RCC 7860 (cell line): ENCODE results near the gene NR2F6.

Source experiments
- DNase-seq: peaks from one replicate; pipeline ENCODE4 v3.0.0-alpha.2; 2015; ENCODE audit warnings: low spot score
- FAIRE-seq: peaks from 2 replicates; lab custom pipeline; 2012; peaks lifted over from hg19 to GRCh38; lab: Jason Lieb, UNC

NR2F6 gene

GRCh38 chr19:17264641-17264979 is 18.9 kb upstream of the NR2F6 start, which contains the start of gene USHBP1:
Gene USHBP1 (minus strand): TSS chr19:17264745. CDS start chr19:17264299, 446 bp downstream.
- no peak for FAIRE-seq
- no peak for DNase-seq

GRCh38 chr19:17263712-17264640 is 18.3 kb upstream of the NR2F6 start:
- no peak for FAIRE-seq
- no peak for DNase-seq

GRCh38 chr19:17262557-17262956 is 16.8 kb upstream of the NR2F6 start:
- FAIRE-seq (no peak), DNase-seq (no peak)

DNA sequence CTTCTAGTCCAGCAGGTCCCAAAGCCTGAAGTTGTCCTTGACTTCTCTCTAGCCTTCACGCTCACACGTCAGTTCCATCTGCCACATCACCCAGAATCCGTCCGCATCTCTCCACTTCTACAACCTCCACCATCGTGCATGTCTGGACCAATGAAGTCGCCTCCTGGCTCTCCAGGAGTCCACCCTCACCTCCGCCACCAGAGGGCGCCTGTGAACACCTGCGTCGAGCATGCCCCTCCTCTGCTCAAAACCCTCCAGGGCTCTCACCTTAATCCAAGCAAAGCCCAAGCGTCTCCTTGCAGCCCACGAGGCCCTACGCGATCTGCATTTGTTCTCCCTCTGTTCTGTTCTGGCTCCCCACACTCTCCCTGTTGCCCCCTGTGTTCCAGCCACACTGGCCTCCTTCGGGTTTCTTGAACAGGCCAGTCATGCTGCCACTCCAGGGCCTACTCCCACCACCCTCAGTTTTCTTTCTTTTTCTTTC is 15.2 kb upstream of the NR2F6 start:
- FAIRE-seq: peak; percentile 37
- peak; percentile 68 for DNase-seq

GRCh38 chr19:17259934-17260333 is 14.2 kb upstream of the NR2F6 start:
- FAIRE-seq: no peak
- no peak for DNase-seq

GRCh38 chr19:17259118-17259780 is 13.5 kb upstream of the NR2F6 start:
- DNase-seq (no peak), FAIRE-seq (no peak)

DNA sequence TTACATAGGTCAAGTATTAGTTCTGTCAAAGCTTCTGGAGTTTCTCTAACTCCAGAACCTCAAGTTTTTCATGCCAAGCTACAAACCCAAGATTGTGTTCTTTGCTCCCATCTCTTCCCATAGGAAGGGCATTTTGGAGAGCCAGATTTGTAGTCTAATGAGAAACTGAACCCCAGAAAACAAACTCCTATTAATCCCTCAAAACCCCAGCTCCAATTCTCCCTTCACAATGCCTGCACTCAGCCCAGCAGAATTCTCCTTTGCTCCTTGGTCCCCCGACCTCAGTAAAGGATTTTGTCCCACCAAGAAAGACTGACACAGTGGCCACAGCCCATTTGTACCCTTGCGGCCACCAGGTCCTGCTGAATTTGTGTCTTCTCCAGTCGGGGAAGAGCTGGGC is 10.4 kb upstream of the NR2F6 start:
- DNase-seq (no peak), FAIRE-seq (no peak)

- FAIRE-seq (no peak), DNase-seq (no peak)
Observed at GRCh38 chr19:17255150-17255621, 9.5 kb upstream of the NR2F6 start.

DNA sequence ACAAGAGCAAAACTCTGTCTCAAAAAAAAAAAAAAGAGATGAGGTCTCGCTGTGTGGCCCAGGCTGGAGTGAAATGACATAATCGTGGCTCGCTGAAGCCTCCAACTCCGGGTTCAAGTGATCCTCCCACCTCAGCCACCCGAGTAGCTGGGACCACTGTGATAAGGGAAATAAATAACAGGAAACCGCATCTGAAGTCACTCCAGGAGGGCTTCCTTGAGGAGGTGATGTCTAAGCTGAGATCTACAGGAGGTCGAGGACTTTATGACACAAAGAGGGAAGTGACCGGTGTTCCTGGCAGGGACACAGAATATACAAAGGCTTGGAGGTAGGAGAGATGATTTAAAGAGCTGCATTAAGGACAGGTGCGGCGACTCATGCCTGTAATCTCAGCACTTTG is 8.9 kb upstream of the NR2F6 start:
- DNase-seq (no peak), FAIRE-seq (no peak)

GRCh38 chr19:17249887-17250548 is 4.3 kb upstream of the NR2F6 start:
- FAIRE-seq (no peak), DNase-seq (no peak)

- no peak for DNase-seq
- no peak for FAIRE-seq
Observed at GRCh38 chr19:17248011-17248776, 2.5 kb upstream of the NR2F6 start.

GRCh38 chr19:17246681-17247425 is 1.1 kb upstream of the NR2F6 start:
- FAIRE-seq: no peak
- peak; percentile 20 for DNase-seq

- FAIRE-seq (no peak), DNase-seq (no peak)
Observed at GRCh38 chr19:17244618-17245534, 843 bp downstream of the NR2F6 start.

DNA sequence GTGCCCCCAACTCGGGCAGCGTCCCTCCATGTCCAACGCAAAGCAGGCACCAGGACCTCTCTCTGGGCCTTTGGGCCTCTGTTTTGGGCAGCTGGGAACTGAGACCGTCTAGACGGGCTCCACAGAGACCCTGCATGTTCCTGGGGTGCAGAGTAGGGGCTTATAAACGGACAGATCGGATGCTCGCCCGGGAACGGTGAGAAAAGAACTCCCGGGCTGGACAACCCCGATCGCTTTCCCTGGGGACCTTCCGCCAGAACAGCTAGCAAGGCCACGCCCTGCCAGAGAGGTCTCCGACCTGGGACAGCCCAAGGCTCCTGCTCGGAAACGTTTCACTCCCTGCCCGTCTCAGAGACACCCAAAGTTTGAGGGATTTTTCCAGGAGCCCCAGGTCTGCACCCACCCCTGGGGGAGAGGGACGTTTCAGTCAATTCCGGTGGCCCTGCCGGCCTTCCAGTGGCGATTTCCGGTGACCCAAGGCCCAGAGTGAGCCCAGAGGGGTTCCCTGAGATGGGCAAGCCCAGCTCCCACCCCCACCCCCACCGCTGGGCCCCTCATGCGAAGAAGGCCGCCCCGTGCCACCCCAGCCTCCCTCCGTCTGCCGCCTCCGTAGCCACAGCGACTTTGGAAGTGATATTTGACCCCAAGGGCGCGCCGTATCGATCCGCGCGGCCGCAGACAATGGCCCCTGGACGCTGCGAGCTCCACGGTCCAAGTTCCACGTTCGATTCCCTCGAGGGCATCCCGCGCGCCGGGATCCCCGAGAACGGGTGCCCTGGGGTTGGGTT is 1.7 kb downstream of the NR2F6 start:
- DNase-seq: peak; percentile 27

DNA sequence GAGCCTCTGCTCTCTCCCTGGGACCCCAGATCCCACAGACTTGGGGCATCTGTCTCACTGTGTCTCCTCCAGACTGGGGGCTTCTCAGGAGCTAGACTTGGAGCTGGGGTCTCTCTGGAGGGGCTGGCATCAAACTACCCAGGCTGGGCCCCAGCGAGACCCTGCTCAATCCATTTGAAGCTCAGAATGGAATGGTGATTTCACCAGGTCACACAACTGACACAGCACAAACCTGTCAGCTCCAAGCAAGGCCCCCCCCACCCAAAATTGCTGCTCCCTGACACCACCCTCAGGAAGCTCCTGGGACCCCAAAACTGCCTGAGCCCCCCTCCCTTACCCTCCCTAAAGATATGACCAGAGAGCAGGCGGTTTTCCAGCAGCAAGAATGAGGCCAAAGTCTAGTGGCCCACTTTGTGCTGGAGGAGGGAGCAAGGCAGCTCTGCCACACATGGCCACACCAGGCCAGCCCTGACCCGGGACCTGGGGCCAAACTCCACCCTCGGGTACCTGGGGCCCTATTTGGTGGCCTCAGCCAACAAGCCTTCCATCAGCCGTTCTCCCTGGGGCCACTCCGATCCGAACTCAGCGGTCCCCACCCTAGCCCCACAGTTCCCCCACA is 2.4 kb downstream of the NR2F6 start:
- DNase-seq: no peak
- no peak for FAIRE-seq

More for the DNA sequence above, 1.7 kb downstream of the NR2F6 start:
- no peak for FAIRE-seq

DNA sequence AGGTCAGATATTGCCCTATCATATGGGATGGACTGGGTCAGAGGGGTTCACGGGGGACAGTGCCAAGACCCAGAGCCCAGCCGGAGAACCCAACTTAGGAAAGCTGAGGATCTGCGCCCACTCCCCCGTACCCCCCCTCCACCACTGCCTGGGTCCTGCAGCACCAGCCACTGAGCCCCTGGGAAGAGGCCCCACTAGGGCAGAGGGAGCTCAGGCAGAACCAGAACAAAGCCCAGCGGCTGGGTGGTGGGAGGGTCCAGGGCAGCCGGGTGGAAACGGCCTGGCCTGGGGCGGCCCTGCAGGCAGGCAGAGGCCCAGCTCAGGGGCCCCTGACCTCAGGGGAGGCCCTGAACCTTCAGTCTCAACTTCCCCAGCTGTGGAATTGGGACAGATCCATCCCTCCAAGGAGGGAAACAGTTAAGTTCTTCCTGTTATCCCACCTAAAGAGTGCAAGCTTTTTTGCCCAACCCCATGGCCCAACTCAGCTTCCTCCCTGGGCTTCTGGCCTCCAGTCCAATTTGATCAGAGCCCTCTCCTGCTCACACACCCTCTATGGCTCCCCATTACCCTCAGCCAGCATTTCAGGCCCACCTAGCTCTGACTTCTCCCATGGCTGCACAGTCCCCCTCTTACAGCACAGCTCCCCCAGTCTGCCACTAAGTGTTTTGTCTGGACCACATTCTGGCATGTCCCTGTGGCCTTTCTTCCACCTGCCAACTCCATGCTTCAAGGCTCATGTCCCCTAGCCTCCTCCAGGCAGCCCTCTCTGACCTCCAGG is 3.1 kb downstream of the NR2F6 start:
- DNase-seq (no peak), FAIRE-seq (no peak)
